Measurements from ENCODE around the gene NOLC1.

DNA sequence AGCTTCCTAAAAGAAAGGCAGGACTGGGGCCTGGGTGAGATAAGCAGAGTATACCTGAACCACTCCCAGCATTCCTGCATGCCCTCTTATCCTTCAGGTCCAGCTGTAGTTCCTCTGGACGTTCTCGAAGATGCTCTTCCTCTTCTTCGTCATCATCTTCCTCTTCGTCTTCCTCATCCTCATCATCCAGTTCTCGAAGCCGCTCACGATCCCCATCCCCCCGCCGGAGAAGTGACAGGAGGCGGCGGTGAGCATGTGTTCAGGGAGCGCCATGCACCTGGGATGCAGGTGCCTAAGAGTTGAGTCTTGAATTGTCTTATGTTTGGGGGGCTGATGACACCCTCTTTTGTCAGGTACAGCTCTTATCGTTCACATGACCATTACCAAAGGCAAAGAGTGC, 3.9 kb upstream of the NOLC1 start:
- no peak for TF ChIP-seq GABPA (IDR thresholded peaks at IDR 0.05 in 1 of 2, conservative IDR thresholded peaks at IDR 0.05 in 1 of 2)
- no peak for TF ChIP-seq FOXA2 (IDR thresholded peaks at IDR 0.05)
- TF ChIP-seq, protein P1, sequence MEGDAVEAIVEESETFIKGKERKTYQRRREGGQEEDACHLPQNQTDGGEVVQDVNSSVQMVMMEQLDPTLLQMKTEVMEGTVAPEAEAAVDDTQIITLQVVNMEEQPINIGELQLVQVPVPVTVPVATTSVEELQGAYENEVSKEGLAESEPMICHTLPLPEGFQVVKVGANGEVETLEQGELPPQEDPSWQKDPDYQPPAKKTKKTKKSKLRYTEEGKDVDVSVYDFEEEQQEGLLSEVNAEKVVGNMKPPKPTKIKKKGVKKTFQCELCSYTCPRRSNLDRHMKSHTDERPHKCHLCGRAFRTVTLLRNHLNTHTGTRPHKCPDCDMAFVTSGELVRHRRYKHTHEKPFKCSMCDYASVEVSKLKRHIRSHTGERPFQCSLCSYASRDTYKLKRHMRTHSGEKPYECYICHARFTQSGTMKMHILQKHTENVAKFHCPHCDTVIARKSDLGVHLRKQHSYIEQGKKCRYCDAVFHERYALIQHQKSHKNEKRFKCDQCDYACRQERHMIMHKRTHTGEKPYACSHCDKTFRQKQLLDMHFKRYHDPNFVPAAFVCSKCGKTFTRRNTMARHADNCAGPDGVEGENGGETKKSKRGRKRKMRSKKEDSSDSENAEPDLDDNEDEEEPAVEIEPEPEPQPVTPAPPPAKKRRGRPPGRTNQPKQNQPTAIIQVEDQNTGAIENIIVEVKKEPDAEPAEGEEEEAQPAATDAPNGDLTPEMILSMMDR (IDR thresholded peaks at IDR 0.05; ENCODE audit: low read depth, low read length, missing input control), result no peak
- TF ChIP-seq YY1 (IDR thresholded peaks at IDR 0.05), result no peak
- TF ChIP-seq RXRA (IDR thresholded peaks at IDR 0.05), result no peak
- TF ChIP-seq RAD21 (IDR thresholded peaks at IDR 0.05), result no peak
- TF ChIP-seq, protein P2, sequence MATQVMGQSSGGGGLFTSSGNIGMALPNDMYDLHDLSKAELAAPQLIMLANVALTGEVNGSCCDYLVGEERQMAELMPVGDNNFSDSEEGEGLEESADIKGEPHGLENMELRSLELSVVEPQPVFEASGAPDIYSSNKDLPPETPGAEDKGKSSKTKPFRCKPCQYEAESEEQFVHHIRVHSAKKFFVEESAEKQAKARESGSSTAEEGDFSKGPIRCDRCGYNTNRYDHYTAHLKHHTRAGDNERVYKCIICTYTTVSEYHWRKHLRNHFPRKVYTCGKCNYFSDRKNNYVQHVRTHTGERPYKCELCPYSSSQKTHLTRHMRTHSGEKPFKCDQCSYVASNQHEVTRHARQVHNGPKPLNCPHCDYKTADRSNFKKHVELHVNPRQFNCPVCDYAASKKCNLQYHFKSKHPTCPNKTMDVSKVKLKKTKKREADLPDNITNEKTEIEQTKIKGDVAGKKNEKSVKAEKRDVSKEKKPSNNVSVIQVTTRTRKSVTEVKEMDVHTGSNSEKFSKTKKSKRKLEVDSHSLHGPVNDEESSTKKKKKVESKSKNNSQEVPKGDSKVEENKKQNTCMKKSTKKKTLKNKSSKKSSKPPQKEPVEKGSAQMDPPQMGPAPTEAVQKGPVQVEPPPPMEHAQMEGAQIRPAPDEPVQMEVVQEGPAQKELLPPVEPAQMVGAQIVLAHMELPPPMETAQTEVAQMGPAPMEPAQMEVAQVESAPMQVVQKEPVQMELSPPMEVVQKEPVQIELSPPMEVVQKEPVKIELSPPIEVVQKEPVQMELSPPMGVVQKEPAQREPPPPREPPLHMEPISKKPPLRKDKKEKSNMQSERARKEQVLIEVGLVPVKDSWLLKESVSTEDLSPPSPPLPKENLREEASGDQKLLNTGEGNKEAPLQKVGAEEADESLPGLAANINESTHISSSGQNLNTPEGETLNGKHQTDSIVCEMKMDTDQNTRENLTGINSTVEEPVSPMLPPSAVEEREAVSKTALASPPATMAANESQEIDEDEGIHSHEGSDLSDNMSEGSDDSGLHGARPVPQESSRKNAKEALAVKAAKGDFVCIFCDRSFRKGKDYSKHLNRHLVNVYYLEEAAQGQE (IDR thresholded peaks at IDR 0.05), result no peak
- TF ChIP-seq, protein P3, sequence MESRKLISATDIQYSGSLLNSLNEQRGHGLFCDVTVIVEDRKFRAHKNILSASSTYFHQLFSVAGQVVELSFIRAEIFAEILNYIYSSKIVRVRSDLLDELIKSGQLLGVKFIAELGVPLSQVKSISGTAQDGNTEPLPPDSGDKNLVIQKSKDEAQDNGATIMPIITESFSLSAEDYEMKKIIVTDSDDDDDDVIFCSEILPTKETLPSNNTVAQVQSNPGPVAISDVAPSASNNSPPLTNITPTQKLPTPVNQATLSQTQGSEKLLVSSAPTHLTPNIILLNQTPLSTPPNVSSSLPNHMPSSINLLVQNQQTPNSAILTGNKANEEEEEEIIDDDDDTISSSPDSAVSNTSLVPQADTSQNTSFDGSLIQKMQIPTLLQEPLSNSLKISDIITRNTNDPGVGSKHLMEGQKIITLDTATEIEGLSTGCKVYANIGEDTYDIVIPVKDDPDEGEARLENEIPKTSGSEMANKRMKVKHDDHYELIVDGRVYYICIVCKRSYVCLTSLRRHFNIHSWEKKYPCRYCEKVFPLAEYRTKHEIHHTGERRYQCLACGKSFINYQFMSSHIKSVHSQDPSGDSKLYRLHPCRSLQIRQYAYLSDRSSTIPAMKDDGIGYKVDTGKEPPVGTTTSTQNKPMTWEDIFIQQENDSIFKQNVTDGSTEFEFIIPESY (IDR thresholded peaks at IDR 0.05), result no peak

Measured in liver (tissue), 3 donors.